ENCODE data around the gene P2RY8.
"Not testable (repeated sequence)": the region's sequence is repeated elsewhere in the genome, so short reads cannot be mapped to it uniquely, and the experiment has no call there.

DNA sequence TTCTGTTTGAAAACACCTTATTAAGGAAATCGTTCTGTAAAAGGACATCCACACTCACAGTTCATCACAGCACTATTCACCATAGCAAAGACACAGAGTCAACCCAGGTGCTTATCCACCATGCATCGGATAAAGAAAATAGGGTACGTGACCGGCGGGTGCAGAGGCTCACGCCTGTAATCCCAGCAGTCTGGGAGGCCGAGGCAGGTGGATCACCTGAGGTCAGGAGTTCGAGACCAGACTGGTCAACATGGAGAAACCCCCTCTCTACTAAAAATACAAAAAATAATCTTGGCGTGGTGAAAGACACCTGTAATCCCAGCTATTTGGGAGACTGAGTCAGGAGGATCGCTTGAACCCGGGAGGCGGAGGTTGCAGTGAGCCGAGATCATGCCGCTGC is 2.2 kb upstream of the P2RY8 start:
- TF ChIP-seq, protein P1, sequence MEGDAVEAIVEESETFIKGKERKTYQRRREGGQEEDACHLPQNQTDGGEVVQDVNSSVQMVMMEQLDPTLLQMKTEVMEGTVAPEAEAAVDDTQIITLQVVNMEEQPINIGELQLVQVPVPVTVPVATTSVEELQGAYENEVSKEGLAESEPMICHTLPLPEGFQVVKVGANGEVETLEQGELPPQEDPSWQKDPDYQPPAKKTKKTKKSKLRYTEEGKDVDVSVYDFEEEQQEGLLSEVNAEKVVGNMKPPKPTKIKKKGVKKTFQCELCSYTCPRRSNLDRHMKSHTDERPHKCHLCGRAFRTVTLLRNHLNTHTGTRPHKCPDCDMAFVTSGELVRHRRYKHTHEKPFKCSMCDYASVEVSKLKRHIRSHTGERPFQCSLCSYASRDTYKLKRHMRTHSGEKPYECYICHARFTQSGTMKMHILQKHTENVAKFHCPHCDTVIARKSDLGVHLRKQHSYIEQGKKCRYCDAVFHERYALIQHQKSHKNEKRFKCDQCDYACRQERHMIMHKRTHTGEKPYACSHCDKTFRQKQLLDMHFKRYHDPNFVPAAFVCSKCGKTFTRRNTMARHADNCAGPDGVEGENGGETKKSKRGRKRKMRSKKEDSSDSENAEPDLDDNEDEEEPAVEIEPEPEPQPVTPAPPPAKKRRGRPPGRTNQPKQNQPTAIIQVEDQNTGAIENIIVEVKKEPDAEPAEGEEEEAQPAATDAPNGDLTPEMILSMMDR (IDR thresholded peaks at IDR 0.05): not testable (repeated sequence)
- not testable (repeated sequence) for TF ChIP-seq POLR2A, EP300, POLR2AphosphoS5 (IDR thresholded peaks at IDR 0.05)

Measured in gastroesophageal sphincter (tissue), 3 donors.